Measurements from ENCODE around the gene PRKG1.

- TF ChIP-seq CTCF (conservative IDR thresholded peaks at IDR 0.05; ENCODE audit: low read depth, low read length) (no peak), EZH2phosphoT487 (IDR thresholded peaks at IDR 0.05; ENCODE audit: borderline replicate concordance, low read length) (no peak)
These were observed 493.0 kb downstream of the PRKG1 start for GRCh38 chr10:51567271-51567670.
